GM12878 (cell line): ENCODE data around the gene ARHGEF1. TPM values are rescaled to one million over a fixed set of nuclear protein-coding genes. Genes with fewer than 3 reads are reported as not detected.
A peak's percentile ranks its signal among the peaks of the same experiment; 100 is the strongest.

Experiments used
- ATAC-seq: fragments of 200-7000 bp; cut with Tn5 transposase; 3 replicates; pipeline ENCODE4 v1.9.1; 2020; ENCODE audit warnings: mild to moderate bottlenecking, moderate library complexity
- BruUV-seq: library from RNA; stranded (reverse); fragments of 400-500 nt; replicated peaks from 2 replicates; lab custom pipeline; 2021; lab: Mats Ljungman, UMichigan
- CTCF ChIA-PET: fragments of 300-600 bp; sonication (Branson Sonifier 250); formaldehyde crosslinking; extraction: SDS; loops from one replicate; lab custom pipeline; 2021; ENCODE audit warnings: inconsistent platforms; lab: Yijun Ruan, JAX
- POLR2A ChIA-PET: fragments of 350-600 bp; formaldehyde crosslinking; extraction: SDS; loops from one replicate; lab custom pipeline; 2021; ENCODE audit warnings: inconsistent platforms; lab: Charles Lee
- RAD21 ChIA-PET: fragments of 300-600 bp; sonication (Branson Sonifier 250); formaldehyde crosslinking; loops from one replicate; lab custom pipeline; 2023; ENCODE audit warnings: antibody characterized with exemption; ENCODE audit not compliant: unreplicated experiment; lab: Charles Lee
- SMC1A ChIA-PET: fragments of 300-600 bp; sonication (Branson Sonifier 250); formaldehyde crosslinking; loops from one replicate; lab custom pipeline; 2023; ENCODE audit not compliant: unreplicated experiment, uncharacterized antibody; lab: Charles Lee
- DNase-seq: peaks from one replicate; pipeline ENCODE4 v3.0.0-alpha.2; 2011; ENCODE audit warnings: low read depth, low spot score
- FAIRE-seq: peaks from 3 replicates; lab custom pipeline; 2011; peaks lifted over from hg19 to GRCh38; lab: Jason Lieb, UNC
- H2AFZ ChIP-seq: 2 replicates; pipeline ENCODE4 v1.6.0; 2011; ENCODE audit warnings: low read depth, low read length, control low read depth; ENCODE audit not compliant: control insufficient read depth
- H3K27ac ChIP-seq: 2 replicates; pipeline ENCODE4 v1.5.1; 2011; ENCODE audit warnings: control low read depth; ENCODE audit not compliant: control insufficient read depth, insufficient read depth
- H3K27me3 ChIP-seq, 2 experiments: replicated peaks in 1 of 2; 2 replicates each; pipeline versions ENCODE4 v1.6.0 to v1.6.1; 2011; ENCODE audit warnings: low read length in 1 of 2; ENCODE audit not compliant: control insufficient read depth in 2 of 2, insufficient read depth in 2 of 2
- H3K36me3 ChIP-seq, 2 experiments: 2 replicates each; pipeline ENCODE4 v1.5.1; 2011; ENCODE audit warnings: low read length in 1 of 2; ENCODE audit not compliant: control insufficient read depth in 2 of 2, insufficient read depth in 2 of 2
- H3K4me1 ChIP-seq: 2 replicates; pipeline ENCODE4 v1.6.1; 2011; ENCODE audit warnings: mild to moderate bottlenecking, low read length, moderate library complexity, mixed read lengths; ENCODE audit not compliant: control insufficient read depth, insufficient read depth
- H3K4me2 ChIP-seq: 2 replicates; pipeline ENCODE4 v1.6.0; 2011; ENCODE audit warnings: control low read depth; ENCODE audit not compliant: control insufficient read depth, insufficient read depth
- H3K4me3 ChIP-seq: fragments of 200-600 bp; sonication (generic); 2 replicates; pipeline ENCODE4 v1.5.1; 2016
- H3K79me2 ChIP-seq: 2 replicates; pipeline ENCODE4 v1.6.0; 2011; ENCODE audit warnings: low read length; ENCODE audit not compliant: control insufficient read depth, insufficient read depth
- H3K9ac ChIP-seq: 2 replicates; pipeline ENCODE4 v1.8.0; 2011; ENCODE audit warnings: low read length, control low read depth, mixed read lengths; ENCODE audit not compliant: control insufficient read depth, insufficient read depth
- H3K9me3 ChIP-seq: replicated peaks from 3 replicates; pipeline ENCODE4 v1.5.1; 2011; ENCODE audit warnings: mild to moderate bottlenecking, low read length; ENCODE audit not compliant: control insufficient read depth, insufficient read depth
- H4K20me1 ChIP-seq: 2 replicates; pipeline ENCODE4 v1.6.0; 2011; ENCODE audit not compliant: control insufficient read depth, insufficient read depth
- CBFB ChIP-seq: IDR thresholded peaks from 2 replicates; pipeline ENCODE4 v1.6.1; 2016; ENCODE audit warnings: antibody characterized with exemption, low read depth
- POLR2A ChIP-seq: IDR thresholded peaks from 2 replicates; pipeline ENCODE4 v1.6.1; 2011; ENCODE audit warnings: low read depth, mild to moderate bottlenecking, low read length
- TCF7 ChIP-seq: IDR thresholded peaks from 2 replicates; pipeline ENCODE4 v1.6.1; 2014; ENCODE audit warnings: antibody characterized with exemption, borderline replicate concordance
- WGBS: methylation state at CpG from one replicate; pipeline ENCODE4 v1.1.6; 2016; ENCODE audit warnings: low lambda C conversion rate; ENCODE audit not compliant: insufficient replicate concordance, insufficient coverage; ENCODE audit errors: missing lambda C conversion rate; 5-methylcytosine and 5-hydroxymethylcytosine counted together
- in situ Hi-C: fragments of 300-500 bp; cut with MboI; formaldehyde crosslinking; loops from 9 replicates; pipeline ENCODE4 v1.14.3; 2018; ENCODE audit warnings: mixed read lengths
- intact Hi-C: fragments of 100-400 bp; cut with micrococcal nuclease; formaldehyde crosslinking; loops from one replicate; pipeline ENCODE4 v1.14.2; 2022; ENCODE audit not compliant: unreplicated experiment
- polyA plus RNA-seq, 11 experiments: library from polyadenylated mRNA; depleted of rRNA in 4 of 11; unstranded in 6 of 11; stranded (reverse) in 5 of 11; fragments of >200 nt; fragmentation: Nextera tagmentation in 4 of 11; fragmentation: Illumina TruSeq in 1 of 11; extraction: Ambion mirVana in 4 of 11; extraction: Trizol in 1 of 11; gene quantifications; 1 replicate in 1 of 11; 2 replicates in 10 of 11; pipeline versions ENCODE4 v1.2.1 to v1.2.3, GENCODE V29; 2011 to 2016; ENCODE audit warnings: inconsistent platforms in 2 of 11, missing spikeins in 2 of 11, low read depth in 1 of 11
- total RNA-seq, 4 experiments: library from RNA; depleted of rRNA in 3 of 4; stranded (reverse); fragments of >200 nt in 3 of 4; fragmentation: Illumina TruSeq in 1 of 4; extraction: Trizol in 1 of 4; gene quantifications; 2 replicates each; pipeline versions ENCODE4 v1.2.1 to v1.2.3, GENCODE V29; 2013 to 2021

The ARHGEF1 gene
- total and polyA plus RNA-seq, 10 of the 15 experiments (the other 5 are each of a cell fraction or from before 2014, with no cell fraction given), result 1.2 to 207 (median 53.9) TPM

- intact Hi-C loops, result no loop called here
- ChIA-PET CTCF (interaction anchor here (10.8 kb wide), 1 partner anchor 17 kb away, joined by 136 read pairs; the partner anchor contains the start of gene CD79A), POLR2A (no interaction called here)
Measured at GRCh38 chr19:41890936-41891335, 8.0 kb downstream of the ARHGEF1 start.

GRCh38 chr19:41892173-41892902, 9.4 kb downstream of the ARHGEF1 start:
- TF ChIP-seq CBFB (no peak), POLR2A (peak; percentile 22; the same call in 1 of the 2 replicates)
- no peak overlapping the region for H3K27ac ChIP-seq
- H3K4me2 ChIP-seq, result no peak overlapping the region
- in situ Hi-C loops, result no loop called here
- H3K4me3 ChIP-seq, result no peak overlapping the region
- H3K79me2 ChIP-seq, result peaks cover 11% of the 10 kb centered on the region
- no TSS peak for BruUV-seq
- no peaks in the 10 kb centered on the region for H3K9me3 ChIP-seq
- POLR2A ChIA-PET, result no interaction called here
- RAD21 ChIA-PET, result no interaction called here
- CTCF ChIA-PET, result interaction anchor here (10.8 kb wide), 1 partner anchor 18 kb away, joined by 136 read pairs; the partner anchor contains the start of gene CD79A
- no peak overlapping the region for H3K9ac ChIP-seq
- H4K20me1 ChIP-seq, result no peaks in the 10 kb centered on the region
- SMC1A ChIA-PET, result no interaction called here
- no peak for DNase-seq
- no peak for FAIRE-seq
- peaks cover 9% of the 10 kb centered on the region for H3K4me1 ChIP-seq
- H2AFZ ChIP-seq, result no peak overlapping the region
- 99% methylated on average over 30 of the region's 34 CpGs for WGBS
- intact Hi-C loops, result no loop called here
- no peak for ATAC-seq
- H3K36me3 ChIP-seq, result peaks cover 14 to 30% of the 10 kb centered on the region in 2 experiments; a peak in 3 of 4 replicates
- no peaks in the 10 kb centered on the region for H3K27me3 ChIP-seq

More at GRCh38 chr19:41890936-41891335, 8.0 kb downstream of the ARHGEF1 start:
- Histone ChIP-seq H3K9ac (no peak overlapping the region), H3K9me3 (no peaks in the 10 kb centered on the region), H3K27me3 (no peaks in the 10 kb centered on the region), H3K27ac (no peak overlapping the region), H3K36me3 (peaks cover 18 to 28% of the 10 kb centered on the region in 2 experiments; a peak in 3 of 4 replicates), H3K4me1 (peaks cover 22% of the 10 kb centered on the region), H3K79me2 (peaks cover 25% of the 10 kb centered on the region), H4K20me1 (no peaks in the 10 kb centered on the region), H2AFZ (no peak overlapping the region), H3K4me3 (no peak overlapping the region), H3K4me2 (no peak overlapping the region)
- 86% methylated on average over 4 of the region's 4 CpGs for WGBS
- ATAC-seq (no peak), FAIRE-seq (no peak), DNase-seq (no peak)
- ChIA-PET SMC1A (interaction anchor here (0.6 to 1.6 kb wide), 3 partner anchors 17 to 1877 kb away, joined by 3 to 5 read pairs (median 3); no protein-coding TSS in a partner anchor), RAD21 (no interaction called here)
- no TSS peak for BruUV-seq
- in situ Hi-C loops, result no loop called here
- TF ChIP-seq TCF7, result no peak
- TF ChIP-seq POLR2A, result 0 out of 2 replicates have a peak, but pooled peaks have one; percentile 17
